Thyroid gland (tissue), 4 donors: ENCODE measurements around the gene ATRNL1.

ENCODE experiments used
- POLR2A ChIP-seq, 2 donors: fragments of 450-650 bp; IDR thresholded peaks; one replicate each; pipeline ENCODE4 v1.6.1; 2017; ENCODE audit warnings: antibody characterized with exemption in 2 of 2, mild to moderate bottlenecking in 2 of 2, moderate library complexity in 1 of 2
- TF ChIP-seq, protein P1 (sequence below), 6 experiments: fragments of 200-600 bp in 3 of 6; fragments of 450-650 bp in 3 of 6; sonication (generic) in 3 of 6; IDR thresholded peaks; one replicate each; pipeline ENCODE4 v1.5.1; 2016 to 2019; ENCODE audit warnings: antibody characterized with exemption in 6 of 6, mild to moderate bottlenecking in 2 of 6, inconsistent platforms in 1 of 6, moderate library complexity in 1 of 6

DNA sequence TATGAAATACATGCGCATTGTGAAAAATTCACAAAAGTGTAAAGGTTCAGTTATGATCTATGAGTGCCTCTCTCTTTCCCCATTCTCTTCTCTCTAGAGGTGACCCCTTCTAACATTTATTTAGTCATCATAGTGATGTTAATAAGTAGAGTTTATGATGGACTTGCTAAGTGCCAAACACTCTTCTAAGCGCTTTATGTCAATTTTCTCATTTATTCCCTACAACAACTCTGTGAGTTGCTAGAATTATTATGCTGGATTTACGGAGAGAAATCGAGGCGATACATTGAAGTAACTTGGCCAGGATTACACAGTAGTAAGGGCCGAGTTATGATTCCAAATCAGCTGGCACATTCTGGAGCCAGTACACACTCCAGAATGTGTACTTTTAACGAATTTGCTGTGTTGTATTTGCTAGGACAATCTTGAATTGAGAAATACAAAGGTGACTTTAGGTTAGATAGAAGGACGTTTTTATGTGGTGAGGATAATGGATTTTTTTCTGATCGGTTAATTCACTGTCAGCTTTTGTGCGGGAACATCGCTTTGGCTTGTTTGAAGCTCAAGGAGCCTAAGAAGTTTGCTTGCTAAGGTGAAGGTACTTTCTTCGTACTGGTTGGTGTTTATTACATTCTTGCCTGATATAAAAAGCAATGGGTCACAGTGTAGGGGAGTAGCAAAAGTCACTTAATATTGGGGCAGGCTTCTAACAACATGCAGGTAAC lies 1.4 kb downstream of the ATRNL1 start:
- TF ChIP-seq, protein P1, sequence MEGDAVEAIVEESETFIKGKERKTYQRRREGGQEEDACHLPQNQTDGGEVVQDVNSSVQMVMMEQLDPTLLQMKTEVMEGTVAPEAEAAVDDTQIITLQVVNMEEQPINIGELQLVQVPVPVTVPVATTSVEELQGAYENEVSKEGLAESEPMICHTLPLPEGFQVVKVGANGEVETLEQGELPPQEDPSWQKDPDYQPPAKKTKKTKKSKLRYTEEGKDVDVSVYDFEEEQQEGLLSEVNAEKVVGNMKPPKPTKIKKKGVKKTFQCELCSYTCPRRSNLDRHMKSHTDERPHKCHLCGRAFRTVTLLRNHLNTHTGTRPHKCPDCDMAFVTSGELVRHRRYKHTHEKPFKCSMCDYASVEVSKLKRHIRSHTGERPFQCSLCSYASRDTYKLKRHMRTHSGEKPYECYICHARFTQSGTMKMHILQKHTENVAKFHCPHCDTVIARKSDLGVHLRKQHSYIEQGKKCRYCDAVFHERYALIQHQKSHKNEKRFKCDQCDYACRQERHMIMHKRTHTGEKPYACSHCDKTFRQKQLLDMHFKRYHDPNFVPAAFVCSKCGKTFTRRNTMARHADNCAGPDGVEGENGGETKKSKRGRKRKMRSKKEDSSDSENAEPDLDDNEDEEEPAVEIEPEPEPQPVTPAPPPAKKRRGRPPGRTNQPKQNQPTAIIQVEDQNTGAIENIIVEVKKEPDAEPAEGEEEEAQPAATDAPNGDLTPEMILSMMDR (IDR thresholded peaks at IDR 0.05): no peak
- TF ChIP-seq POLR2A (IDR thresholded peaks at IDR 0.05): no peak
